ENCODE data around the gene PGAP6. TPM values are rescaled to one million over a fixed set of nuclear protein-coding genes. Genes with fewer than 3 reads are reported as not detected.

PGAP6 gene
- total and polyA plus RNA-seq, 2 of the 13 experiments (the other 11 are each of a cell fraction or from before 2014, with no cell fraction given): 52.7 to 136 TPM

DNA sequence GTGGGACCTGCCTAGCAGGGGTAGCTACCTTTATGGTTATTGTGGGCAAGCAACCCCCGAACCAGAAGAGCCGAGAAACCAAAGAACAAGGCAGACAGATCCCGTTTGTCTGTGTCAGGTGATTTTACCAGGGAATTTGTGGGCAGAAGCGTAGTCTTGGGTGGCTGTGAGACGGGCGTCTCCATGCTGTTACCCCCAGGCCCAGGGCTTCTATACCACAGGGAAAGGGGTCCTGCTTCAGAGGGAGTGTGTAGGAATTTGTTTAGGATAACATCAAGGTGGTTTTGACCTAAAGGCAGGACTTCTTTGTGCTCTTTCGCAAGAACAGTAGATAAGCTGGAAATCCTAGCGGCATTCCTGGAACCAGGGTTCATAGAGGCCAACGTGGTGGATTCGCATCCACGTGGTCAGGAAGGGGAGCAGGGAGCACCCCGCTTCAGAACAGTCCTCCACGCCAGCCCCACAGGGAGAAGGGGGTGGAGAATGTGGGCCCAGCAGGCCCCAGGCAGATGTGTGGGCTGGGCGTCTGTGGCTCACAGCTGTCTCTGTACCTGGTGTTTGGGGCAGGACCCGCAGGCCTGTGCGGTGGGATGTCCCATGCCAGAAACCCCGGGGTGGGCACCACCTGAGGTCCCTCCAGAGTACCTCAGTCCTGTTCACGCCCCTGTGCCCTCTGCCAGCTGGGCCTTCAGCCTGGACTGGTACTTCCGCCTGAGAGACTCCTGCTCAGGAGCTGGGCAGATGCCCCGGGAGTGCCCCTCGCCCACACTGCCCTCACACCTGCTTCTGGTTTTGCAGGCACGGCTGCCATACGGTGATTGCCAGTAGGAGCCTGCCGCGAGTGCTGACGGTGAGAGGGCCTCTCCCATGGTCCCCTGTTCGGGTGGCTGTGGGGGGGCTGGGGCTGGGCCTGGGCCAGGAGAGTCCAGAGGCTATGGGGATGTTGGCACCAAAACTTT, 24.0 kb upstream of the PGAP6 start (continued):
- TF ChIP-seq, protein P1, sequence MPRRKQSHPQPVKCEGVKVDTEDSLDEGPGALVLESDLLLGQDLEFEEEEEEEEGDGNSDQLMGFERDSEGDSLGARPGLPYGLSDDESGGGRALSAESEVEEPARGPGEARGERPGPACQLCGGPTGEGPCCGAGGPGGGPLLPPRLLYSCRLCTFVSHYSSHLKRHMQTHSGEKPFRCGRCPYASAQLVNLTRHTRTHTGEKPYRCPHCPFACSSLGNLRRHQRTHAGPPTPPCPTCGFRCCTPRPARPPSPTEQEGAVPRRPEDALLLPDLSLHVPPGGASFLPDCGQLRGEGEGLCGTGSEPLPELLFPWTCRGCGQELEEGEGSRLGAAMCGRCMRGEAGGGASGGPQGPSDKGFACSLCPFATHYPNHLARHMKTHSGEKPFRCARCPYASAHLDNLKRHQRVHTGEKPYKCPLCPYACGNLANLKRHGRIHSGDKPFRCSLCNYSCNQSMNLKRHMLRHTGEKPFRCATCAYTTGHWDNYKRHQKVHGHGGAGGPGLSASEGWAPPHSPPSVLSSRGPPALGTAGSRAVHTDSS (CRISPR knock-in tag; conservative IDR thresholded peaks at IDR 0.05): no peak
- no peak for TF ChIP-seq ZNF10 (CRISPR knock-in tag; IDR thresholded peaks at IDR 0.05; ENCODE audit: borderline replicate concordance, low read depth)
- TF ChIP-seq MTA1 (CRISPR knock-in tag; IDR thresholded peaks at IDR 0.05; ENCODE audit: borderline replicate concordance): peak; percentile 90
- TF ChIP-seq ZSCAN31 (CRISPR knock-in tag; IDR thresholded peaks at IDR 0.05; ENCODE audit: low read depth): peak; percentile 27
- TF ChIP-seq MEF2D (CRISPR knock-in tag; IDR thresholded peaks at IDR 0.05): 0 out of 2 replicates have a peak, but pooled peaks have one; percentile 44
- TF ChIP-seq, protein P2, sequence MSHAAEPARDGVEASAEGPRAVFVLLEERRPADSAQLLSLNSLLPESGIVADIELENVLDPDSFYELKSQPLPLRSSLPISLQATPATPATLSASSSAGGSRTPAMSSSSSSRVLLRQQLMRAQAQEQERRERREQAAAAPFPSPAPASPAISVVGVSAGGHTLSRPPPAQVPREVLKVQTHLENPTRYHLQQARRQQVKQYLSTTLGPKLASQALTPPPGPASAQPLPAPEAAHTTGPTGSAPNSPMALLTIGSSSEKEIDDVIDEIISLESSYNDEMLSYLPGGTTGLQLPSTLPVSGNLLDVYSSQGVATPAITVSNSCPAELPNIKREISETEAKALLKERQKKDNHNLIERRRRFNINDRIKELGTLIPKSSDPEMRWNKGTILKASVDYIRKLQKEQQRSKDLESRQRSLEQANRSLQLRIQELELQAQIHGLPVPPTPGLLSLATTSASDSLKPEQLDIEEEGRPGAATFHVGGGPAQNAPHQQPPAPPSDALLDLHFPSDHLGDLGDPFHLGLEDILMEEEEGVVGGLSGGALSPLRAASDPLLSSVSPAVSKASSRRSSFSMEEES (CRISPR knock-in tag; IDR thresholded peaks at IDR 0.05): peak; percentile 97
- TF ChIP-seq ZNF614 (CRISPR knock-in tag; IDR thresholded peaks at IDR 0.05; ENCODE audit: borderline replicate concordance): peak; percentile 76; the same call in 1 of the 2 replicates
- TF ChIP-seq ZNF224 (CRISPR knock-in tag; IDR thresholded peaks at IDR 0.05): peak; percentile 67; the same call in 1 of the 2 replicates
- TF ChIP-seq ATRX (CRISPR knock-in tag; IDR thresholded peaks at IDR 0.05; ENCODE audit: borderline replicate concordance): no peak
- no peak; the same call in 1 of the 2 replicates for TF ChIP-seq FOXC1 (CRISPR knock-in tag; IDR thresholded peaks at IDR 0.05; ENCODE audit: borderline replicate concordance)
- no peak for TF ChIP-seq XRCC5 (optimal IDR thresholded peaks at IDR 0.05; ENCODE audit: low read length)
- TF ChIP-seq, protein P3, sequence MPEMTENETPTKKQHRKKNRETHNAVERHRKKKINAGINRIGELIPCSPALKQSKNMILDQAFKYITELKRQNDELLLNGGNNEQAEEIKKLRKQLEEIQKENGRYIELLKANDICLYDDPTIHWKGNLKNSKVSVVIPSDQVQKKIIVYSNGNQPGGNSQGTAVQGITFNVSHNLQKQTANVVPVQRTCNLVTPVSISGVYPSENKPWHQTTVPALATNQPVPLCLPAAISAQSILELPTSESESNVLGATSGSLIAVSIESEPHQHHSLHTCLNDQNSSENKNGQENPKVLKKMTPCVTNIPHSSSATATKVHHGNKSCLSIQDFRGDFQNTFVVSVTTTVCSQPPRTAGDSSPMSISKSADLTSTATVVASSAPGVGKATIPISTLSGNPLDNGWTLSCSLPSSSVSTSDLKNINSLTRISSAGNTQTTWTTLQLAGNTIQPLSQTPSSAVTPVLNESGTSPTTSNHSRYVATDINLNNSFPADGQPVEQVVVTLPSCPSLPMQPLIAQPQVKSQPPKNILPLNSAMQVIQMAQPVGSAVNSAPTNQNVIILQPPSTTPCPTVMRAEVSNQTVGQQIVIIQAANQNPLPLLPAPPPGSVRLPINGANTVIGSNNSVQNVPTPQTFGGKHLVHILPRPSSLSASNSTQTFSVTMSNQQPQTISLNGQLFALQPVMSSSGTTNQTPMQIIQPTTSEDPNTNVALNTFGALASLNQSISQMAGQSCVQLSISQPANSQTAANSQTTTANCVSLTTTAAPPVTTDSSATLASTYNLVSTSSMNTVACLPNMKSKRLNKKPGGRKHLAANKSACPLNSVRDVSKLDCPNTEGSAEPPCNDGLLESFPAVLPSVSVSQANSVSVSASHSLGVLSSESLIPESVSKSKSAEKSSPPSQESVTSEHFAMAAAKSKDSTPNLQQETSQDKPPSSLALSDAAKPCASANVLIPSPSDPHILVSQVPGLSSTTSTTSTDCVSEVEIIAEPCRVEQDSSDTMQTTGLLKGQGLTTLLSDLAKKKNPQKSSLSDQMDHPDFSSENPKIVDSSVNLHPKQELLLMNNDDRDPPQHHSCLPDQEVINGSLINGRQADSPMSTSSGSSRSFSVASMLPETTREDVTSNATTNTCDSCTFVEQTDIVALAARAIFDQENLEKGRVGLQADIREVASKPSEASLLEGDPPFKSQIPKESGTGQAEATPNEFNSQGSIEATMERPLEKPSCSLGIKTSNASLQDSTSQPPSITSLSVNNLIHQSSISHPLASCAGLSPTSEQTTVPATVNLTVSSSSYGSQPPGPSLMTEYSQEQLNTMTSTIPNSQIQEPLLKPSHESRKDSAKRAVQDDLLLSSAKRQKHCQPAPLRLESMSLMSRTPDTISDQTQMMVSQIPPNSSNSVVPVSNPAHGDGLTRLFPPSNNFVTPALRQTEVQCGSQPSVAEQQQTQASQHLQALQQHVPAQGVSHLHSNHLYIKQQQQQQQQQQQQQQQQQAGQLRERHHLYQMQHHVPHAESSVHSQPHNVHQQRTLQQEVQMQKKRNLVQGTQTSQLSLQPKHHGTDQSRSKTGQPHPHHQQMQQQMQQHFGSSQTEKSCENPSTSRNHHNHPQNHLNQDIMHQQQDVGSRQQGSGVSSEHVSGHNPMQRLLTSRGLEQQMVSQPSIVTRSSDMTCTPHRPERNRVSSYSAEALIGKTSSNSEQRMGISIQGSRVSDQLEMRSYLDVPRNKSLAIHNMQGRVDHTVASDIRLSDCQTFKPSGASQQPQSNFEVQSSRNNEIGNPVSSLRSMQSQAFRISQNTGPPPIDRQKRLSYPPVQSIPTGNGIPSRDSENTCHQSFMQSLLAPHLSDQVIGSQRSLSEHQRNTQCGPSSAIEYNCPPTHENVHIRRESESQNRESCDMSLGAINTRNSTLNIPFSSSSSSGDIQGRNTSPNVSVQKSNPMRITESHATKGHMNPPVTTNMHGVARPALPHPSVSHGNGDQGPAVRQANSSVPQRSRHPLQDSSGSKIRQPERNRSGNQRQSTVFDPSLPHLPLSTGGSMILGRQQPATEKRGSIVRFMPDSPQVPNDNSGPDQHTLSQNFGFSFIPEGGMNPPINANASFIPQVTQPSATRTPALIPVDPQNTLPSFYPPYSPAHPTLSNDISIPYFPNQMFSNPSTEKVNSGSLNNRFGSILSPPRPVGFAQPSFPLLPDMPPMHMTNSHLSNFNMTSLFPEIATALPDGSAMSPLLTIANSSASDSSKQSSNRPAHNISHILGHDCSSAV (CRISPR knock-in tag; IDR thresholded peaks at IDR 0.05; ENCODE audit: borderline replicate concordance): no peak
- no peak for TF ChIP-seq ZNF251 (CRISPR knock-in tag; IDR thresholded peaks at IDR 0.05)
- no peak for TF ChIP-seq IKZF1 (IDR thresholded peaks at IDR 0.05)
- TF ChIP-seq MAFG (CRISPR knock-in tag; IDR thresholded peaks at IDR 0.05): no peak
